HG03066 (cell line): Measurements from ENCODE around the gene TMEM184A.

Experiments used
- ATAC-seq: cut with Tn5 transposase; IDR thresholded peaks from one replicate; pipeline ENCODE4 v1.9.1; 2021; ENCODE audit warnings: low read depth; ENCODE audit not compliant: unreplicated experiment

The TMEM184A gene

GRCh38 chr7:1508277-1508758 lies 47.7 kb downstream of the TMEM184A start:
- ATAC-seq, result no peak

- no peak for ATAC-seq
Measured at GRCh38 chr7:1505731-1506550, 50.1 kb downstream of the TMEM184A start.

- peak; percentile 79 for ATAC-seq
Measured at GRCh38 chr7:1503816-1504775, 51.9 kb downstream of the TMEM184A start, which contains the start of gene INTS1. TSS of gene INTS1 (minus strand) at chr7:1504389. CDS start at chr7:1503960, 429 bp downstream.

DNA sequence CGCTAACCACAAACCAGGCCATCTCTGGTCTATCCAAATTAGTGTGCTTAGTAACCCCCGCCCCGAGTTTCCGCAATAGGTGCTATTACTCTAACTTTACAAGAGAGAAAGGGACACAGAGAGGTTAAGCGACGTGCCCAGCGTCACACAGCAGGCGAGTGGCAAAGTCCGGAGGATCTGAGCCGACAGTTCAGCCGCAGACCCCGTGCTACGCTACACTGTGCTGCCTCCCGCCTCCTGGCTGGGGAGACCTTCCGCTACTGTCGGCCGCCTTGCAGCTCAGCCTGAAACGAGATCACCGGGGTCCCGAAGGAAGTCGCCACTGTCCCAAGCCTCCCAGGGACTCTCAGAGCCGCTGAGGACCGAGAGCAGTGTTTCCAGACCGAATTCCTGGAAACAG lies 52.6 kb downstream of the TMEM184A start:
- ATAC-seq, result no peak

DNA sequence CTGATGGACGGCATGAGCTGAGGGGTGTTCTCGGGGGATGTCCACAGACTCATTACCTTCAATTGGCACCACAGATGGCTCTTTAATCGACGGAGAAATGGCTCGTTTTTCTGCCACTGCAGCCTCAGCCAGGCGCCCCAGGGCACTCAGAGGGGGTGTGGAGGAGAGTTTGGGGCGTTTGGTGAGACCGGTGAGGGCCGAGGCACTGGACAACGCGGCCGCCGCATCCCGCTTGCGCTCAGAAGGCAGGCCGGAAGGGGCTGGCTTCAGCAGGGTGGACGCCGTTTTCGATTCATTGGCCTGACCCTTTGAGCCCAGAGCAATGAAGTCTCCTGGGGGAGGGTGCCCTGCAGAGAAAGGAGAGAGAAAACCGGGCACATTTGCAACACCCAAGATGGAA lies 53.2 kb downstream of the TMEM184A start:
- no peak for ATAC-seq

DNA sequence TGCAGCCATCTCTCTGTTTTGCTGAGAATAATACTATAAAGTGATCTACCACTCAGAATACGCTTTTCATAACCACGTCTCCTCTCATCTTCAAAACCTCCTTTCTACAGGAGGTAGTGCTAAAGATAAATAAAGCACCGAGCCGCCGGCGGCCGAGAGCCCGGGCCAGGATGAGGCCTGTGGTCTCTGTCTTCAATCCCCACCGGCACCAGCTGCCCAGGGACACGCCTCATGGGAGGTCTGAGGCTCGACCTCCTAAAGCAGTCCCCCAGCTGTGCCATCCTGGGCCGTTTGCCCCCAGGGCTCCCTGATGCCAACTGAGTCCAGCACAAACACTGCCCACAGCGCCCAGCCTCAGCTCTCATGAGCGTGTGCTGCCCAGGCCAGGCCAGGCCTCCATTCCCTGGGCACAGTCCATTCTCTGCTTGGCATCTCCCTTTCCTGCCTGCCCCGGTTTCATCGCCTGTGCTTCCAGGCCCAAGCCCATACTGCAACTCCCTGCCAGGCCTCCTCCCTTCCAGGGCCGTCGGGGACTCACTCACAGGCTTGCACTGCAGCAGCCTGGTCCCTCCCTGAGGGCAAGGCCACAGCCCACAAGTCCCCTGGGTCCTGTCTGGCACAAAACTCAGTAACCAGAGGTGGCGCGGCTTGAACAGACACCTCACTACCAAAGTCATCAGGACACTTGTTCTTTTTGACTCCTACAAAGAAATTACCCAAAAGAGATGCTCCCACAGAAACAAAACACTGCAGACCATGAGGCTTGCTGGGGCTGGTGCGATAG lies 54.3 kb downstream of the TMEM184A start:
- ATAC-seq, result no peak

- no peak for ATAC-seq
Measured at GRCh38 chr7:1500064-1500807, 55.8 kb downstream of the TMEM184A start.

DNA sequence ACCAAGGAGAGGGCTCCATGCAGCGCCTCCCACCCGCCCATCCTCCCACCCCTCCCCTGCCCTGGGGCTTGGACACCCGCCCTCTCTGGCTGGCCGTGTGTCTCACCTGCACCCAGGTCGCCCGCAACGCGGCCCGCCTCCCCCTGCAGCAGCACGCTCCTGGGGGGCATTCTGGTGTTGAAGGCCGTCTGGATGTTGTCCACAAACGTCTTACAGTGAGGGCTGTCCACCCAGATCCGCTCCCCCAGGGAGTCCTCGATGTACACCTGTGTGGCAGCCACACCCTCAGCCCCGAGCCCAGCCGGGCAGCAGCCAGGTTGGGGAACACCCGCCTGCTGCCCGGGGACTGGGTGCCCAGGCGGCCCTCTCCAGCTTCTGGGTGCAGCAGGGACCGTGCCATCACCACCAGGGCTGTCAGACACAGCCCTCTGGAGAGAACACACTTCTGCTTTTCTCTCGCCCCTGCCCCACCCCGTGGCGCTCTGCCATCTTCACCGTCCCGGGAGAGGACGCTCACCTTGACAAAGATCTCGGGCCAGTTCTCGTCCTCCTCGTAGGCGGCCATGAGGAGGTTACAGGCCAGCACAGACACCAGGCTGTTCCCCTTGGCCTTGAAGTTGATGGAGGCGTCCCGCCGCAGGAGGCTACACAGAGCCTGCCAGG lies 56.5 kb downstream of the TMEM184A start:
- no peak for ATAC-seq

DNA sequence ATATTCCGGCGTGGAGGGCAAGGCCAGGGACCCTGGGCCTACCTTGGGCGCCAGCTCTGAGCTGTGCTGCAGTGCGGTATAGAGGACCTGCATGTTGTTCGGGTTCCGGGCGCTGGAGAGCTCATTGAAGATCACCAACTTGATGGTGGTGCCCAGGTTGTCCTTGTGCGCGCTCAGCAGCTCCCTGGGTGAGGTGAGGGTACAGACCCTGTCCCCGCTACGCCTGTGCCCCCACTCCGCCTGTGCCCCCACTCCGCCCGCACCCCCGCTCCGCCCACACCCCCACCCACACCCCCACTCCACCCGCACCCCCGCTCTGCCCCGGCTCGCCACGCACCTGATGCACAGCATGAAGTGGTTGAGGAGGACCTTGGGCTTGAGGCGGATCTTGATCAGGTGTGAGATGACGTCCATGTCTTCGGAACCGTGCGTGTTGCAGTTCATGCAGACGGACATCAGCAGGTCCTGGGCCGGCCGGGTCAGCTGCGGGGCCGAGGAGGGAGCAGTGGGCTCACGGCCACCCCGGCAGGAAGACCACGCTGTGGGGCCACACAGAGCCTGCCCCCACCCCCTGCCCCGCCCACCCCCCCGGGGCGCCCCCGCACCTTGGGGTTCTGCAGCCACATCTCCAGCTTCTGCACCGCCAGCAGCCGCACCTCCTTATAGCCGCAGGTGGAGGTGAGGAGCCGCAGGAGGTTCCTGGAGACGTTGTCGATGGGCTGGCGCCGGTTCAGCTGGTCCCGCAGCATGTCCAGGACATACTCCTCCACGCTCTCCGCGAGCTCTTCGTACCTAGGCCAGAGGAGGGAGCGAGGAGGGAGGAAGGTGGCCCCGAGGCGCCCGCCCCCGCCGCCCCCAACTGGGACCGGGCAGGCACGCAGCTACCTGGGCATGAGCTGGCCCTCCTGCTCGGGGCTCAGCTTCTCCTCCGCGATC lies 57.4 kb downstream of the TMEM184A start:
- no peak for ATAC-seq

GRCh38 chr7:1497293-1497927 lies 58.6 kb downstream of the TMEM184A start:
- ATAC-seq, result no peak

- no peak for ATAC-seq
Measured at GRCh38 chr7:1496531-1497292, 59.3 kb downstream of the TMEM184A start.

DNA sequence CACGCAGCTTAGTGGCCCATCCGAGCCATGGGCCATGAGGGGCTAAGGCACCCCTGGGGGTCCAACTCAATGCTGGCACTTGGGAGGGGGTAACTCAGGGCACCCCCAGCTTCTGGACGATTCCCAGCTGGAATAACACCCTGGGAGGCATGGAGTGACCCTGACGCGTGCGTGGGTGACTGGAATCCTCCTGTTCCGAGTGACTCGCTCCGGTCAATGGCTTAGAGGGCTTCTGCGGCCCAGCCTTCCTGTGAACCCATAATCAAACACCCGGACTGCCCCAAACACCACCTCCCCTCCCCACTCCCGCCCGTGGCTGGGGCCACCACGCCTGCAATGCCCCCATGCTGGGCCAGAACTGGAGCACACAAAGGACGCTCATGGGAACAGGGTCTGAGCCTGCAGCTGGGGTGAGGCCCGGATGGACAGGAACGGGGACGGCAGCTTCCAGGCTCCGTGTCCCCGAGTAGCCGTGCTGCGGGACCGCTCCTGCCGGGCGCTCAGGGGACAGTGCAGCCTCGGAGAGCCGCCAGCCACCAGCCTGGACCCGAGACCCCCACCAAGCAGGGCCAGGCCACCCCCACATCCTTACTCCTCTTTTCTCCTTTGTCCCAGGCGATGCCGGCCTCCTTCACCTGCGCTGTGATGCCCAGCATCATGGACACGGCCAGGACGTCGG lies 60.3 kb downstream of the TMEM184A start:
- no peak for ATAC-seq

- ATAC-seq, result no peak
Measured at GRCh38 chr7:1494866-1495563, 61.0 kb downstream of the TMEM184A start.

DNA sequence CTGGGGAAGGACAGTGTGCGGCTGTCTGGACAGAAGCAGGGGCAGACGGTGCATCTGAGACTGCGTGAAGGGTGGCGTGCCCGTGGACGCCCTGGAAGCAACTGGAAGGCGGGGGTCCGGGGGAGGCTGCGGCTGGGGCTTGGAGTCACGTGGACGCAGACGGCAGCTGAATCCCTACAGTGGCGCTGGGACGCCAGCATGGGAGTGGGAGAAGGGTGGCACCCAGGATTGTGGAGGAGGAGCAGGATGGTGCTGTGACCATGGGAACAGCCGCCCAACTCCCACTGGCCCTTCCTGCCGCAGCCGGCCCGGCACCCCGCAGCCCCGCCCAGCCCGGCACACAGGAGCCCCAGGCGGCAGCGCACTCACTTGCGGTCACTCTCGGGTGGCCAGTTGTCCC lies 61.6 kb downstream of the TMEM184A start:
- no peak for ATAC-seq

GRCh38 chr7:1493571-1493970 lies 62.4 kb downstream of the TMEM184A start:
- no peak for ATAC-seq

- ATAC-seq, result no peak
Measured at GRCh38 chr7:1493129-1493528, 62.9 kb downstream of the TMEM184A start.
